Breast epithelium (tissue), 4 donors: ENCODE results near the gene PTPRG. TPM values are rescaled to one million over a fixed set of nuclear protein-coding genes. Genes with fewer than 3 reads are reported as not detected.

Experiments used
- DNase-seq, 2 donors: peaks; one replicate each; pipeline ENCODE4 v3.0.0-alpha.2; 2019; ENCODE audit warnings: low spot score in 2 of 2
- H3K27ac ChIP-seq, 2 donors: fragments of 200-600 bp; sonication (generic) in 1 of 2; one replicate each; pipeline ENCODE4 v1.5.1; 2016 to 2019; ENCODE audit warnings: mild to moderate bottlenecking in 1 of 2
- H3K27me3 ChIP-seq, 2 donors: fragments of 200-600 bp; sonication (generic) in 1 of 2; one replicate each; pipeline versions ENCODE4 v1.5.1 to v1.6.0; 2017 to 2019; ENCODE audit warnings: control low read depth in 1 of 2, mild to moderate bottlenecking in 1 of 2
- H3K36me3 ChIP-seq: fragments of 200-600 bp; one replicate; pipeline ENCODE4 v1.5.1; 2019
- H3K4me1 ChIP-seq, 2 donors: fragments of 200-600 bp; sonication (generic); one replicate each; pipeline ENCODE4 v1.5.1; 2016 to 2019; ENCODE audit warnings: control low read depth in 1 of 2
- H3K4me3 ChIP-seq, 3 donors: fragments of 200-600 bp; sonication (generic); 1 replicate in 2 of 3; 2 replicates in 1 of 3; pipeline ENCODE4 v1.5.1; 2016 to 2019; ENCODE audit warnings: mild to moderate bottlenecking in 3 of 3, moderate library complexity in 2 of 3
- H3K9me3 ChIP-seq, 2 donors: fragments of 200-600 bp; sonication (generic) in 1 of 2; one replicate each; pipeline ENCODE4 v1.5.1; 2016 to 2019; ENCODE audit warnings: control low read depth in 1 of 2
- CTCF ChIP-seq, 3 donors: fragments of 450-650 bp; IDR thresholded peaks; one replicate each; pipeline ENCODE4 v1.5.1; 2016 to 2017; ENCODE audit warnings: antibody characterized with exemption in 3 of 3, mild to moderate bottlenecking in 3 of 3, moderate library complexity in 3 of 3
- POLR2A ChIP-seq: fragments of 450-650 bp; IDR thresholded peaks from one replicate; pipeline ENCODE4 v1.6.1; 2016; ENCODE audit warnings: antibody characterized with exemption, mild to moderate bottlenecking, moderate library complexity
- POLR2AphosphoS5 ChIP-seq, 3 donors: sonication (generic); formaldehyde crosslinking; IDR thresholded peaks; one replicate each; pipeline ENCODE4 v1.6.1; 2017; ENCODE audit warnings: antibody characterized with exemption in 3 of 3
- intact Hi-C: fragments of 100-400 bp; cut with DNase I; formaldehyde crosslinking; loops from one replicate; pipeline ENCODE4 v1.15.1; 2023; ENCODE audit warnings: low total_unique reads
- total RNA-seq, 3 donors: library from RNA; depleted of rRNA; stranded (reverse); fragments of >200 nt; gene quantifications; one replicate each; pipeline ENCODE4 v1.1.0, GENCODE V29; 2016

The PTPRG gene
- total RNA-seq, 3 donors from 2014 or later, result 42.3 to 179 (median 61.6) TPM

- H3K27ac ChIP-seq, result no peak overlapping the region
- no peaks in the 10 kb centered on the region for H3K9me3 ChIP-seq
- TF ChIP-seq POLR2A, result no peak
- H3K4me1 ChIP-seq, result no peaks in the 10 kb centered on the region
- DNase-seq, result no peak
- no peaks in the 10 kb centered on the region for H3K27me3 ChIP-seq
- no peaks in the 10 kb centered on the region for H3K36me3 ChIP-seq
- H3K4me3 ChIP-seq, result no peak overlapping the region
- intact Hi-C loops, result no loop called here
Observed at GRCh38 chr3:62057339-62058047, 496.1 kb downstream of the PTPRG start.

GRCh38 chr3:62065985-62066693 is 504.8 kb downstream of the PTPRG start:
- TF ChIP-seq POLR2AphosphoS5 (IDR thresholded peaks at IDR 0.05) (no peak), CTCF (IDR thresholded peaks at IDR 0.05) (no peak), POLR2A (no peak)
- DNase-seq, result no peak
- H3K9me3 ChIP-seq, result no peaks in the 10 kb centered on the region
- no peak overlapping the region for H3K27ac ChIP-seq
- no peaks in the 10 kb centered on the region for H3K4me1 ChIP-seq
- H3K4me3 ChIP-seq, result no peak overlapping the region
- intact Hi-C loops, result no loop called here
- H3K36me3 ChIP-seq, result no peaks in the 10 kb centered on the region
- H3K27me3 ChIP-seq, result no peaks in the 10 kb centered on the region

- Histone ChIP-seq H3K4me3 (no peak overlapping the region), H3K9me3 (no peaks in the 10 kb centered on the region), H3K27me3 (no peaks in the 10 kb centered on the region), H3K4me1 (no peaks in the 10 kb centered on the region), H3K36me3 (no peaks in the 10 kb centered on the region), H3K27ac (no peak overlapping the region)
- intact Hi-C loops, result no loop called here
- no peak for DNase-seq
- TF ChIP-seq POLR2A, result no peak
- TF ChIP-seq CTCF (IDR thresholded peaks at IDR 0.05), result no peak
- TF ChIP-seq POLR2AphosphoS5 (IDR thresholded peaks at IDR 0.05), result no peak
Observed at GRCh38 chr3:62068337-62068736, 507.0 kb downstream of the PTPRG start.

- H3K4me1 ChIP-seq, result no peaks in the 10 kb centered on the region
- no peak overlapping the region for H3K27ac ChIP-seq
- TF ChIP-seq POLR2A (no peak), CTCF (IDR thresholded peaks at IDR 0.05) (no peak), POLR2AphosphoS5 (IDR thresholded peaks at IDR 0.05) (no peak)
Observed at GRCh38 chr3:62070891-62071290, 509.5 kb downstream of the PTPRG start.

GRCh38 chr3:62073038-62073437 is 511.7 kb downstream of the PTPRG start:
- H3K27me3 ChIP-seq, result no peaks in the 10 kb centered on the region
- TF ChIP-seq POLR2A (no peak), POLR2AphosphoS5 (IDR thresholded peaks at IDR 0.05) (no peak), CTCF (IDR thresholded peaks at IDR 0.05) (no peak)
- no peaks in the 10 kb centered on the region for H3K4me1 ChIP-seq
- H3K36me3 ChIP-seq, result no peaks in the 10 kb centered on the region
- no peaks in the 10 kb centered on the region for H3K9me3 ChIP-seq
- no peak for DNase-seq
- H3K4me3 ChIP-seq, result no peak overlapping the region
- intact Hi-C loops, result no loop called here
- H3K27ac ChIP-seq, result no peak overlapping the region

More at GRCh38 chr3:62070891-62071290, 509.5 kb downstream of the PTPRG start:
- H3K9me3 ChIP-seq, result no peaks in the 10 kb centered on the region
- no peak overlapping the region for H3K4me3 ChIP-seq
- no peaks in the 10 kb centered on the region for H3K27me3 ChIP-seq
- no peak for DNase-seq
- intact Hi-C loops, result no loop called here
- no peaks in the 10 kb centered on the region for H3K36me3 ChIP-seq
